K562 (cell line): ENCODE results near the gene SLC19A2. TPM values are rescaled to one million over a fixed set of nuclear protein-coding genes. Genes with fewer than 3 reads are reported as not detected.

Experiments
- ARNT ChIP-seq, 2 experiments: fragments of 450-650 bp; IDR thresholded peaks; 2 replicates each; pipeline ENCODE4 v1.6.1; 2016; ENCODE audit warnings: mild to moderate bottlenecking in 1 of 2
- CREB3 ChIP-seq: fragments of 450-650 bp; conservative IDR thresholded peaks from 2 replicates; pipeline ENCODE4 v1.6.1; 2016; ENCODE audit warnings: missing genetic modification characterization, low read depth, mild to moderate bottlenecking, missing compliant biosample characterization, moderate library complexity
- KLF10 ChIP-seq: fragments of 250-450 bp; sonication (Bioruptor Pico); IDR thresholded peaks from 2 replicates; pipeline ENCODE4 v1.6.1; 2021; ENCODE audit warnings: matching md5 sums
- MGA ChIP-seq: fragments of 450-650 bp; IDR thresholded peaks from 2 replicates; pipeline ENCODE4 v1.6.1; 2016; ENCODE audit warnings: mild to moderate bottlenecking, moderate library complexity
- MTA1 ChIP-seq: fragments of 450-650 bp; IDR thresholded peaks from 2 replicates; pipeline ENCODE4 v1.6.1; 2017; ENCODE audit warnings: borderline replicate concordance
- PTBP1 ChIP-seq: fragments of 200-400 bp; formaldehyde crosslinking; IDR thresholded peaks from 2 replicates; pipeline ENCODE4 v1.6.1; 2017; ENCODE audit warnings: low read depth, low read length
- RAD21 ChIP-seq, 2 experiments: fragments of 250-450 bp in 1 of 2; fragments of 450-650 bp in 1 of 2; sonication (Bioruptor Pico) in 1 of 2; formaldehyde crosslinking in 1 of 2; IDR thresholded peaks in 1 of 2; conservative IDR thresholded peaks in 1 of 2; 2 replicates each; pipeline versions ENCODE4 v1.4.0 to v1.8.0; 2020 to 2022; ENCODE audit warnings: mild to moderate bottlenecking in 2 of 2, moderate library complexity in 1 of 2
- RBM17 ChIP-seq: fragments of 200-400 bp; formaldehyde crosslinking; IDR thresholded peaks from 2 replicates; pipeline ENCODE4 v1.6.1; 2017; ENCODE audit warnings: low read depth, mild to moderate bottlenecking, low read length, borderline replicate concordance
- SMARCC2 ChIP-seq: fragments of 450-650 bp; IDR thresholded peaks from 2 replicates; pipeline ENCODE4 v1.6.1; 2017; ENCODE audit warnings: antibody characterized with exemption, moderate library complexity, mild to moderate bottlenecking, low read depth
- SRSF1 ChIP-seq: fragments of 200-400 bp; formaldehyde crosslinking; IDR thresholded peaks from 2 replicates; pipeline ENCODE4 v1.6.1; 2017; ENCODE audit warnings: mild to moderate bottlenecking, low read depth, low read length, moderate library complexity
- TFAP4 ChIP-seq: sonication (generic); formaldehyde crosslinking; IDR thresholded peaks from 2 replicates; pipeline ENCODE4 v1.8.0; 2022; ENCODE audit warnings: missing genetic modification reagents, mild to moderate bottlenecking, moderate library complexity, borderline replicate concordance
- ZFX ChIP-seq: sonication (generic); formaldehyde crosslinking; IDR thresholded peaks from 2 replicates; pipeline ENCODE4 v1.8.0; 2022; ENCODE audit warnings: mild to moderate bottlenecking, missing genetic modification reagents, moderate library complexity
- ZSCAN32 ChIP-seq: fragments of 450-650 bp; formaldehyde crosslinking; IDR thresholded peaks from 2 replicates; pipeline ENCODE4 v1.4.0; 2020; ENCODE audit warnings: mild to moderate bottlenecking, moderate library complexity
- polyA plus RNA-seq, 8 experiments: library from polyadenylated mRNA; depleted of rRNA in 4 of 8; stranded (reverse) in 5 of 8; unstranded in 3 of 8; fragments of >200 nt; fragmentation: Nextera tagmentation in 2 of 8; fragmentation: Illumina TruSeq in 1 of 8; extraction: Ambion mirVana in 2 of 8; extraction: Trizol in 1 of 8; gene quantifications; 2 replicates each; pipeline versions ENCODE4 v1.2.1 to v1.2.3, GENCODE V29; 2011 to 2014; ENCODE audit warnings: inconsistent platforms in 1 of 8, missing spikeins in 1 of 8
- total RNA-seq, 7 experiments: library from RNA; depleted of rRNA in 6 of 7; stranded (reverse); fragments of >200 nt in 6 of 7; fragmentation: Illumina TruSeq in 2 of 7; extraction: Trizol in 2 of 7; gene quantifications; 2 replicates each; pipeline versions ENCODE4 v1.2.1 to v1.2.3, GENCODE V29; 2011 to 2021; ENCODE audit warnings: low replicate concordance in 1 of 7

The SLC19A2 gene
- total and polyA plus RNA-seq, 9 of the 15 experiments (the other 6 are each of a cell fraction or from before 2014, with no cell fraction given), result 7.4 to 42.8 (median 19.2) TPM

- TF ChIP-seq CREB3 (tag) (no peak), MTA1 (no peak), MGA (peak; percentile 92), TFAP4 (CRISPR knock-in tag) (peak; percentile 99), SMARCC2 (no peak), ZFX (CRISPR knock-in tag) (peak; percentile 91), RBM17 (no peak), ZSCAN32 (CRISPR knock-in tag) (no peak), KLF10 (CRISPR knock-in tag) (no peak), RAD21 (CRISPR knock-in tag; conservative IDR thresholded peaks at IDR 0.05 in 1 of 2, IDR thresholded peaks at IDR 0.05 in 1 of 2) (peak; percentile 37 to 44), PTBP1 (no peak), SRSF1 (no peak), ARNT (IDR thresholded peaks at IDR 0.05) (0 out of 4 replicates have a peak, but pooled peaks of 1 of the 2 experiments have one; percentile 60)
Measured at GRCh38 chr1:169485431-169486280, at the start of gene SLC19A2 (continued).
